ENCODE results near the gene SH3TC2.
"Not testable (repeated sequence)": the region's sequence is repeated elsewhere in the genome, so short reads cannot be mapped to it uniquely, and the experiment has no call there.

SH3TC2 gene
- 0 to 0.04 reads per million in 2 experiments for total RNA-seq

GRCh38 chr5:149063017-149063687 is at the start of gene SH3TC2:
SH3TC2 (minus strand) TSS chr5:149063062; CDS start chr5:149063022, 40 bp downstream.
- no peak for DNase-seq (ENCODE audit: low read depth)

GRCh38 chr5:149110406-149110805 is 47.5 kb upstream of the SH3TC2 start:
- no peak for DNase-seq (ENCODE audit: low read depth)

DNA sequence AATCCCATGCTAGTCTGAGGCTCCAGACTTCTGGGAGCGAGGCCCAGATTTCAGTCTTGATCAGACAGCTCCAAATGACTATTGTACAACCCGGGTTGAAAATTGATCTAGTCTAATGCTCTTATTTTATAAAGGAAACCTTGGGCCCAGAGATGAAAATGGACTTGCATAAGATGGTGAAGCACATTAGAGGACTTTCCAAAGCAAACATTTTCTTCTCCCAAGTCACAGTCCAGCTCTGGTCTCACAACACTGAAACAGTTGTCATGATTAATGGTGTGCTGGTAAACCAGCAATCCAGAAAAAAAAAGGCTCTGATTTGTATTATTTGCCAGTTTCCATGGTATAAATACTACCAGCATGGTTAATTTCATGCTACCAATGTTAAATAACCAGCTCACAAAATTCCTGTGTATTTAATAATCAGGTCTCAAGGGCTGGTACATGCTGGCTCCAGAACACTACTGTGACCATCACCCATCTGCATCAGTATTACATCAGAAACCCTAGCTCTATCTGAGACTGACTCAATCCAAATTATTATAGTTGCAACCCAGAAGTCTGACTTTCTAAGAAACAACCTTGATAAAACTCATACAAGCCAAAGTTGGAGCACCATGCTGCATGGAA is 45.9 kb upstream of the SH3TC2 start:
- DNase-seq (ENCODE audit: low read depth): no peak

DNA sequence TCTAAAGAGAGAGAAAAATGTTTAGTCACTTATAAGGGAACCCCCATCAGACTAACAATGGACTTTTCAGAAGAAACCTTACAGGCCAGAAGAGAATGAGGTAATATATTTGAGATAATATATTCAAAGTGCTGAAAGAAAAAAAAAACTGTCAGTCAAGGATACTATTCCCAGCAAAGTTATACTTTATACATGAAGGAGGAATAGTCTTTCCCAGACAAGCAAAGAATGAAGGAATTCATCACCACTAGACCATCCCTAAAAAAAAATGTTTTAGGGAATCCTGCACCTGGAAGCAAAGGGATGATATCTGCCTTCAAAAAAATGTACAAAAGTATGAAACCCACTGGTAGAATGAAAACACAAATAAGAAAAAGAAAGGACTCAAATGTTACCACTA is 37.5 kb upstream of the SH3TC2 start:
- no peak for DNase-seq (ENCODE audit: low read depth)

- DNase-seq (ENCODE audit: low read depth): no peak
Observed at GRCh38 chr5:149099920-149100319, 37.1 kb upstream of the SH3TC2 start.

DNA sequence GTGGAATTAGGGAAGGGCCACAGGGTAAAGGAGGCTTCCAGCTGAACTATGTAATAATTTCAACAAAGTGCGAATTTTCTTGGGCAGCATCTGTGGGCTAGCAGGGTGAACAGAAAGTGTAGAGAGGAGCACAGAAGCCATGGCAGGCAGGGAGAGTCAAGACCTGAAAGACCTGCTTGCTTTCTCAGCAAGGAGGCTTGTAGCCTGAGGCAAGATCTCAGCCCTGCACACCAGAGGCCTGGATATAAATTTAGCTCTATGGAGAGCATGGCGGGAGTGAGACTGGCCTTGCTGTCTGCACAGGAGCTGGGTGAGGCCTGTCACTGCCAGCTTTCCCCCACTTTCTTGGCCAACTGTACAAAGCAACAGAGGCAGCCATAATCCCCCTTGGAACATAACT is 32.1 kb upstream of the SH3TC2 start:
- DNase-seq (ENCODE audit: low read depth): no peak

DNA sequence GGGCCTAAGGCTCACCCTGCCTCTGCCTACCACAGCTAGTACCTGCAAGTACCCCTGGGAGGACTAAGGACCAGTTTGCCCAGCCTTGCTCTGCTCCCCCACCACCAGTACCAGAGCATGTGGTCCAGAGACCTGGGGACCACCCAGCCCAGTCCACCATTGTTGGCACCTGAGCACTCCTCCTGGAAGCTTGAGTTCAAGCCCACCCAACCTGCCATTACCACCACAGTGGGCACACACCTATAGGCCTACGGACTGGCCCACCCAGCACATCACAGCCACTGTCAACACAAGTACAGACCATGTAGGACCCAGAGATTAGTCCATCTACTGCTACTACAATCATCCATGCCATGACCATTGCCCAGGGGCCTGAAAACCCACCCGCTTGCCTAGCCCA is 30.8 kb upstream of the SH3TC2 start:
- DNase-seq (ENCODE audit: low read depth): no peak

- no peak for DNase-seq (ENCODE audit: low read depth)
Observed at GRCh38 chr5:149089796-149090195, 26.9 kb upstream of the SH3TC2 start.

DNA sequence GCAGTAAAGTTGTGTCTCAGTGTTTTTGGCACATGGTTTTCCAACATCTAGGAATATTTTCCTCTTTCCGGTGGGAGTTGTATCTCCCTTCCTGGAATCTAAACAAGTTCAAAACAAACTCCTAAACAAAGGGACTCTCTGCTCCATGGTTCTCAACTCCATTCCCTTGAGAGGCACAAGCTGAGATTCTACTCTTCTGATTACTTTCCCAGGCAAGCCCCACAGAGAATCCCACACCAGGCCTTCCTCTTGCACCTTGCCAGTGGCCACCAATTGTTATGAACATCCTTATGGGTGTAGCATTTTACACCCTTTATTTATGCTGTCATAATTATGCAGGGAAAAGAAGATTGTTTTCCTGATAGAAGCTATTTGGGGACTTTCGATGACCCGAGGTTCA is 25.8 kb upstream of the SH3TC2 start:
- no peak for DNase-seq (ENCODE audit: low read depth)

GRCh38 chr5:149083846-149084245 is 21.0 kb upstream of the SH3TC2 start:
- no peak for DNase-seq (ENCODE audit: low read depth)

- no peak for DNase-seq (ENCODE audit: low read depth)
Observed at GRCh38 chr5:149082271-149082670, 19.4 kb upstream of the SH3TC2 start.

DNA sequence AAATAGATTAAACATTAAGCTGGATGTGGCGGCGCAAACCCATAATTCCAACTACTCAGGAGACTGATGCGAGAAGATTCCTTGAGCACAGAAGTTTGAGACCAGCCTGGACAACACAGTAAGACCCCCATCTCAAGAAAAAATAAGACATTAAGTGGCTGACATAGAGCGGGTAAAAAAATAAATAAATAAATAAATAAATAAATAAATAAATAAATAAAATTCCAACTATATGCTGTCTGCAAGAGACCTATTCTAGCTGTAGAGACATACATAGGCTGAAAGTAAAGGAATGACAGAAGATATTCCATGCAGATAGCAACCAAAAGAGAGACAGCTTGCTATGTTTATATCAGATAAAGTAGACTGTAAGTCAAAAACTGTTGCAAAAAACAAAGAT is 17.4 kb upstream of the SH3TC2 start:
- DNase-seq (ENCODE audit: low read depth): no peak

DNA sequence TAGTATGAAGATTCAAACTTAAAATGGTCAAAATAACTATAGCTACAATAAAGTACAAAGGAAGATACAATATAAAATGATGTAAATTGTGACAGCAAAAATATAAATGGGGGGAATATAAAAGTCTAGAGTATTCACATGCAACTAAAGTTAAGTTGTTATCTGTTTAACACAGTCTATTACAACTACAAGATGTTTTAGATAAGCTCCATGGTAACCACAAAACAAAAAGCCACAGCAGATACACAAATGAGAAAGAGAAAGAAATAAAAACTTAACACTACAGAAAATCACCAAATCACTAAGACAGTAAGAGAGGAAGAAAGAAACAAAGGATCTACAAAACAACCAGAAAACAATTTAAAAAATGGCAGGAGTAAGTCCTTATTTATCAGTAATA is 17.0 kb upstream of the SH3TC2 start:
- no peak for DNase-seq (ENCODE audit: low read depth)

GRCh38 chr5:149074071-149074470 is 11.2 kb upstream of the SH3TC2 start:
- not testable (repeated sequence) for DNase-seq (ENCODE audit: low read depth)

GRCh38 chr5:149073213-149073612 is 10.4 kb upstream of the SH3TC2 start:
- DNase-seq (ENCODE audit: low read depth): no peak

- DNase-seq (ENCODE audit: low read depth): no peak
Observed at GRCh38 chr5:149072791-149073190, 9.9 kb upstream of the SH3TC2 start.

- no peak for DNase-seq (ENCODE audit: low read depth)
Observed at GRCh38 chr5:149072376-149072775, 9.5 kb upstream of the SH3TC2 start.

DNA sequence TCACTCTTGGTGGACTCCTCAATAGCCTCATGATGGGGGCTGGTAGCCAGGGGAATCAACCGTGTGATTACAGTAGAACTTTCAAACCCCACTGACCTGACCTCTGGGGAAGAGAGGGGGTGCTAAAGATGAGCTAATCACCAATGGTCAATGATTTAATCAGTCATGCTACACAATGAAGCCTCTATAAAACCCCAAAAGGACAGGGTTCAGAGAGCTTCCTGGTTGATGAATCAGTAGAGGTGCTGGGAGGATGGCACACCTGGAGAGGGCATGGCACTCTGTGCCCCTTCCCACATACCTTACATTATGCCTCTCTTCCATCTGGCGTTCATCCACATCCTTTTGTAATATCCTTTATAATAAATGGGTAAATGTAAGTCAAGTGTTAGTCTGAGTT is 8.9 kb upstream of the SH3TC2 start:
- DNase-seq (ENCODE audit: low read depth): no peak

- no peak for DNase-seq (ENCODE audit: low read depth)
Observed at GRCh38 chr5:149071216-149071615, 8.4 kb upstream of the SH3TC2 start.

DNA sequence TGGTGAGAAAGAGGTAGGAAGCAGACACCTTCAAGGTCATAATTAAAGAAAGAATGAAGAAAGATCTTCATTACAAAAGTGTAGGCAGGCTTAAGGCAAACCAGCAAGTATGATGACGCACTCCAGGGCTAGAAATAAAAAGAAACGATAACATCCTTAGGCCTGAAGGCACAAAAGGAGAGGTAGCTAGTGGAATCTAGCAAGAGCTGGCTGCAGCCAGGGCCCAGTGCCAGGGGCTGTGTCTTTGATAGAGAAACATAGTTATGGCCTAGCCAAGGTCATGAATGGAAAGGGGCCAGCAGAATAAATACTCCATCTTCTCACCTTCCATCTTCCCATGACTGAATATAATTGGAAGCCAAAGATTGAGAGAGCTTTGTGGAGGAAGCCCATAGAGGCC is 6.8 kb upstream of the SH3TC2 start:
- DNase-seq (ENCODE audit: low read depth): no peak

DNA sequence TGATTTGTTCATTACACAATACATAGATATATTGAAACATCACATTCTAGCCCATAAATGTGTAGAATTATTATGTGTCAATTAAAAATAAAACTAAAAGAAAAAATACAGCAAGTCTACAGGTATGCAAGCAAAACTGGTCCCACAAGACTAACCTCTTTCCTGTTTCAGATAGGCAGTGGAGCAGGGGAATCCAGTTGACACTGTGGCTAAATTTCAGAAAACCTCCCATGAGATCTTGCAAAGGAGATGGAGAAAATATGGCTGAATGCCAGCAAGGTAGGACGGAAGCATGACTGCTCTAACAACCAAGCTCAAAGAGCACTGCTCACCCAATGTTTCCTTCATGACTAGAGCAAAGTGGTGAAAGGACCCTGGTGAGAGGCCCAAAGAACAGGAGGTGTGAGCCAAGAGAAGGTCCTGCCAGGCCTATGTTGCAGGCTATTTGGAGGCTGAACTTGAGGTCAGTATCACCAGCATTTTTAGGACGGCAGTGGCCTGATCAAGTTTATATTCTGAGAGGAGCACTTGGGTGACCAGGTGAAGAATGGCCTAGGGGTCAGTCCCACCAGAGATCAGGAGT is 1.1 kb upstream of the SH3TC2 start:
- no peak for DNase-seq (ENCODE audit: low read depth)

DNA sequence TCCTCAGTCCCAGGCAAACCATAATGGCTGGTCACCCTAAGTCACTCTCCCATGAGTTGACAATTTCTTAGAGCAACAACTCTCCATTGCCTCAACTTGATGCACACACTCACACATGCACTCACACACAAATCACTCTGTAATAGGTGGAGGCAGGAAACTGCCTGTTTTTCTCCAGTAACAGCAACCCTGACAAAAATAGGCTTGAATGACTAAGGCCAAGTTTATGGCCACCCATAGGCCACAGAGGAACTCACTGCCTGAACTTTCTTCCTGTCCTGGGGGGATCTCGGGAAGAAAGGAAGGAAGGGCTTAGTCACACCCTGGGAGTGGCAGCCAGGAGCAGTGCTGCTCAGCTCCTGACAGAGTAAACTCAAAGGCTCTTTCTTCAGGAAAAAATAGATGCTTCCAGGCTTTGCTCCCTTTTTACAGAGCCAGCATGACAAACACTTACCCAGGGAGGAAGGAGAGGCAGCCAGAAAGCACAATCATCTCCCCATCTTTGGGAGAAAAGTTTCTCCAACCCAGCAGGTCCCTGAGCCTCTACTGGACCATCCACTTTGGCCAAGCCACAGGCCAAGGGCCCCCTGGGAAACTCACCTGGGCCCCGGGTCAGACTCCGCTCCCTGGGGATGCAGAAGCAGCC is 368 bp downstream of the SH3TC2 start:
- no peak for DNase-seq (ENCODE audit: low read depth)

GRCh38 chr5:149061341-149061740 is 1.5 kb downstream of the SH3TC2 start:
- no peak for DNase-seq (ENCODE audit: low read depth)

Data from T follicular helper cell (primary cell).